Measurements from ENCODE around the gene HASPIN. TPM values are rescaled to one million over a fixed set of nuclear protein-coding genes. Genes with fewer than 3 reads are reported as not detected.

The HASPIN gene
- polyA plus RNA-seq, 1 donor from 2014 or later = 0.32 TPM

DNA sequence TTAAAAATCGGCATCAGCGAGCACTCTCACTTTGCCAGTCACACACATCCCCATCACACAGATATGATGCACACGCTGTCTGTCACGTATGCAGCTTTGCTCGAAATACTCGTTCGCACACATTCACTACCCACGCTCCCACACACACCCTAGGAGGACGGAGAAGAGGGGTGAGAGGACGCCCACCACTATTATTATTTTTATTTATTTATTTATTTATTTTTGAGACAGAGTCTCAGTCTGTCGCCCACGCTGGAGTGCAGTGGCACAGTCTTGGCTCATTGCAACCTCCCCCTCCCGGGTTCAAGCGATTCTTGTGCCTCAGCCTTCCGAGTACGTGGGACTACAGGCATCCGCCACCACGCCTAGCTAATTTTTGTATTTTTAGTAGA, 30.4 kb downstream of the HASPIN start:
- Histone ChIP-seq H3K4me2 (ENCODE audit: low read length) (no peak overlapping the region), H2AFZ (ENCODE audit: low read depth, low read length) (no peak overlapping the region), H3K9me3 (ENCODE audit: low read length) (no peaks in the 10 kb centered on the region), H3K27me3 (ENCODE audit: insufficient read depth, low read depth, low read length) (no peaks in the 10 kb centered on the region), H3K27ac (ENCODE audit: low read length) (no peak overlapping the region), H3K9me2 (ENCODE audit: insufficient read depth, low read length) (no peaks in the 10 kb centered on the region), H3K4me3 (ENCODE audit: low read length) (no peak overlapping the region), H3K36me3 (ENCODE audit: insufficient read depth, low read length) (no peaks in the 10 kb centered on the region), H3K79me2 (replicated peaks; ENCODE audit: insufficient read depth, low read length) (no peaks in the 10 kb centered on the region), H4K20me1 (ENCODE audit: insufficient read depth) (no peaks in the 10 kb centered on the region), H3K9ac (ENCODE audit: low read length) (no peak overlapping the region), H3F3A (ENCODE audit: insufficient read depth, low read length, poor library complexity, severe bottlenecking) (no peaks in the 10 kb centered on the region)
- no peak for TF ChIP-seq SMC3 (conservative IDR thresholded peaks at IDR 0.05; ENCODE audit: poor library complexity)
- no peak for TF ChIP-seq EZH2 (IDR thresholded peaks at IDR 0.05; ENCODE audit: borderline replicate concordance, insufficient read depth, low read length, poor library complexity, severe bottlenecking)
- TF ChIP-seq POLR2AphosphoS5 (IDR thresholded peaks at IDR 0.05) = no peak
- no peak for TF ChIP-seq EP300 (conservative IDR thresholded peaks at IDR 0.05; ENCODE audit: poor library complexity, severe bottlenecking)
- TF ChIP-seq RAD21 (conservative IDR thresholded peaks at IDR 0.05) = no peak
- TF ChIP-seq CTCF (IDR thresholded peaks at IDR 0.05; ENCODE audit: poor library complexity, severe bottlenecking) = no peak
- TF ChIP-seq TAF1 (IDR thresholded peaks at IDR 0.05; ENCODE audit: low read depth) = no peak
- TF ChIP-seq, protein P1, sequence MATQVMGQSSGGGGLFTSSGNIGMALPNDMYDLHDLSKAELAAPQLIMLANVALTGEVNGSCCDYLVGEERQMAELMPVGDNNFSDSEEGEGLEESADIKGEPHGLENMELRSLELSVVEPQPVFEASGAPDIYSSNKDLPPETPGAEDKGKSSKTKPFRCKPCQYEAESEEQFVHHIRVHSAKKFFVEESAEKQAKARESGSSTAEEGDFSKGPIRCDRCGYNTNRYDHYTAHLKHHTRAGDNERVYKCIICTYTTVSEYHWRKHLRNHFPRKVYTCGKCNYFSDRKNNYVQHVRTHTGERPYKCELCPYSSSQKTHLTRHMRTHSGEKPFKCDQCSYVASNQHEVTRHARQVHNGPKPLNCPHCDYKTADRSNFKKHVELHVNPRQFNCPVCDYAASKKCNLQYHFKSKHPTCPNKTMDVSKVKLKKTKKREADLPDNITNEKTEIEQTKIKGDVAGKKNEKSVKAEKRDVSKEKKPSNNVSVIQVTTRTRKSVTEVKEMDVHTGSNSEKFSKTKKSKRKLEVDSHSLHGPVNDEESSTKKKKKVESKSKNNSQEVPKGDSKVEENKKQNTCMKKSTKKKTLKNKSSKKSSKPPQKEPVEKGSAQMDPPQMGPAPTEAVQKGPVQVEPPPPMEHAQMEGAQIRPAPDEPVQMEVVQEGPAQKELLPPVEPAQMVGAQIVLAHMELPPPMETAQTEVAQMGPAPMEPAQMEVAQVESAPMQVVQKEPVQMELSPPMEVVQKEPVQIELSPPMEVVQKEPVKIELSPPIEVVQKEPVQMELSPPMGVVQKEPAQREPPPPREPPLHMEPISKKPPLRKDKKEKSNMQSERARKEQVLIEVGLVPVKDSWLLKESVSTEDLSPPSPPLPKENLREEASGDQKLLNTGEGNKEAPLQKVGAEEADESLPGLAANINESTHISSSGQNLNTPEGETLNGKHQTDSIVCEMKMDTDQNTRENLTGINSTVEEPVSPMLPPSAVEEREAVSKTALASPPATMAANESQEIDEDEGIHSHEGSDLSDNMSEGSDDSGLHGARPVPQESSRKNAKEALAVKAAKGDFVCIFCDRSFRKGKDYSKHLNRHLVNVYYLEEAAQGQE (IDR thresholded peaks at IDR 0.05; ENCODE audit: borderline replicate concordance) = no peak
- no peak for TF ChIP-seq MXI1 (conservative IDR thresholded peaks at IDR 0.05; ENCODE audit: poor library complexity, severe bottlenecking)

DNA sequence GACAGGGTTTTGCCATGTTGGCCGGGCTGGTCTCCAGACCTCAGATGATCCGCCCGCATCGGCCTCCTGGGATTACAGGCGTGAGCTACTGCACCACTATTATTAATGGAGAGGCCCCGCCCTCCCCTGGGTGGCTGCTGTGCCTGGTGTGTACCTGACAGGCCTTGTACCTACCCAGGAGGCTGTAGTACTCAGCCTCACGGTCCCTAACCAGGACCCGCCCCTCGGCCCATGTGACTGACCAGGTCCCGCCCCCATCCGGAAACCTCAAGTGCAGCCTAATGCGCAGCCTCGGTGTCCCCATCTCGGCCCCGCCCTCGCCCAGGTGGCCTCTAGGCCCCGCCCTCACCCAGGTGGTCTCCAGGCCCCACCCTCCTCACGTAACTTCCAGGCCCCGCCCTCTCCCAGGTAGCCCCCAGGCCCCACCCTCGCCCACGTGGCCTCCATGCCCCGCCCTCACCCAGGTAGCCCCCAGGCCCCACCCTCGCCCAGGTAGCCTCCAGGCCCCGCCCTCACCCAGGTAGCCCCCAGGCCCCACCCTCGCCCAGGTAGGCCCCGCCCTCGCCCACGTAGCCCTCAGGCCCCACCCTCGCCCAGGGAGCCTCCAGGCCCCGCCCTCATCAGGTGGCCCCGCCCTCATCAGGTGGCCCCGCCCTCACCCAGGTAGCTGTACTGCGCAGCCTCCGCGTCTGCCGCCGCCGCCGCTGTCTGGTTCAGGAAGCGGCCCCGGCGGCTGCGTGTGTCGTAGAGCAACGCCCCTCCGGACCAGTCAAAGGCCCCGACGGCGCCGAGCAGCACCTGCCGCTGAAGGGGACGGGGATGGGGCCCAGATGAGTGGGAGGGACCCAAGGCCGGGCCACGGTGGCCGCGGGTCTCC, 31.0 kb downstream of the HASPIN start:
- Histone ChIP-seq H3K27ac (ENCODE audit: low read length) (no peak overlapping the region), H3K9me2 (ENCODE audit: insufficient read depth, low read length) (no peaks in the 10 kb centered on the region), H3F3A (ENCODE audit: insufficient read depth, low read length, poor library complexity, severe bottlenecking) (no peaks in the 10 kb centered on the region), H3K4me3 (ENCODE audit: low read length) (peak overlapping the region; percentile 51), H3K79me2 (replicated peaks; ENCODE audit: insufficient read depth, low read length) (no peaks in the 10 kb centered on the region), H3K36me3 (ENCODE audit: insufficient read depth, low read length) (no peaks in the 10 kb centered on the region), H2AFZ (ENCODE audit: low read depth, low read length) (no peak overlapping the region), H3K9ac (ENCODE audit: low read length) (peak overlapping the region; percentile 23), H3K27me3 (ENCODE audit: insufficient read depth, low read depth, low read length) (no peaks in the 10 kb centered on the region), H4K20me1 (ENCODE audit: insufficient read depth) (no peaks in the 10 kb centered on the region), H3K9me3 (ENCODE audit: low read length) (no peaks in the 10 kb centered on the region), H3K4me2 (ENCODE audit: low read length) (no peak overlapping the region)
- no peak for TF ChIP-seq RAD21 (conservative IDR thresholded peaks at IDR 0.05)
- no peak for TF ChIP-seq MXI1 (conservative IDR thresholded peaks at IDR 0.05; ENCODE audit: poor library complexity, severe bottlenecking)
- TF ChIP-seq TAF1 (IDR thresholded peaks at IDR 0.05; ENCODE audit: low read depth) = no peak
- no peak for TF ChIP-seq CTCF (IDR thresholded peaks at IDR 0.05; ENCODE audit: poor library complexity, severe bottlenecking)
- TF ChIP-seq POLR2AphosphoS5 (IDR thresholded peaks at IDR 0.05) = no peak
- no peak for TF ChIP-seq SMC3 (conservative IDR thresholded peaks at IDR 0.05; ENCODE audit: poor library complexity)
- no peak for TF ChIP-seq EP300 (conservative IDR thresholded peaks at IDR 0.05; ENCODE audit: poor library complexity, severe bottlenecking)
- TF ChIP-seq EZH2 (IDR thresholded peaks at IDR 0.05; ENCODE audit: borderline replicate concordance, insufficient read depth, low read length, poor library complexity, severe bottlenecking) = no peak
- TF ChIP-seq, protein P1 (IDR thresholded peaks at IDR 0.05; ENCODE audit: borderline replicate concordance) = no peak

Measured in neural cell (in vitro differentiated cells).